Gastroesophageal sphincter (tissue), 3 donors: ENCODE results near the gene ZNF775.

Source experiments
- POLR2AphosphoS5 ChIP-seq: sonication (generic); formaldehyde crosslinking; IDR thresholded peaks from one replicate; pipeline ENCODE4 v1.6.1; 2017; ENCODE audit warnings: antibody characterized with exemption
- TF ChIP-seq, protein P1 (sequence below), 4 experiments: fragments of 200-600 bp in 2 of 4; fragments of 450-650 bp in 2 of 4; sonication (generic) in 1 of 4; IDR thresholded peaks; one replicate each; pipeline ENCODE4 v1.5.1; 2017 to 2019; ENCODE audit warnings: antibody characterized with exemption in 4 of 4, mild to moderate bottlenecking in 2 of 4, moderate library complexity in 2 of 4

DNA sequence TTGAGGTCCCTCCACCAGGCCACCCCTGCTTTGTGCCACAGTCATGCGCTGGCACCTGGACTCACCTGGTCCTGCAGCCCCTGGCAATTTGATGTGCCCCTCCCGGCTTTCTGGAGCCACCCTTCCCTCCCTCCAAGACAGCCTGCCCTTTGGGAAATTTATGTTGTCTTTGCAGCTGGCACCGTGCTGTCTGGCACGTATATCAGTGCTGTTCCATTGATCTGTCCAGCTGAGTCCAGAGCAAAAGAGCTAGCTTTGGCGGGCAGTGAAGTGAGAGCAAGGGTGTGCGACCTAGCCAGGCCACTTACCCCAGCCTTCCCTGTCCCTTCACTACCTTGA is 43.4 kb upstream of the ZNF775 start:
- TF ChIP-seq, protein P1, sequence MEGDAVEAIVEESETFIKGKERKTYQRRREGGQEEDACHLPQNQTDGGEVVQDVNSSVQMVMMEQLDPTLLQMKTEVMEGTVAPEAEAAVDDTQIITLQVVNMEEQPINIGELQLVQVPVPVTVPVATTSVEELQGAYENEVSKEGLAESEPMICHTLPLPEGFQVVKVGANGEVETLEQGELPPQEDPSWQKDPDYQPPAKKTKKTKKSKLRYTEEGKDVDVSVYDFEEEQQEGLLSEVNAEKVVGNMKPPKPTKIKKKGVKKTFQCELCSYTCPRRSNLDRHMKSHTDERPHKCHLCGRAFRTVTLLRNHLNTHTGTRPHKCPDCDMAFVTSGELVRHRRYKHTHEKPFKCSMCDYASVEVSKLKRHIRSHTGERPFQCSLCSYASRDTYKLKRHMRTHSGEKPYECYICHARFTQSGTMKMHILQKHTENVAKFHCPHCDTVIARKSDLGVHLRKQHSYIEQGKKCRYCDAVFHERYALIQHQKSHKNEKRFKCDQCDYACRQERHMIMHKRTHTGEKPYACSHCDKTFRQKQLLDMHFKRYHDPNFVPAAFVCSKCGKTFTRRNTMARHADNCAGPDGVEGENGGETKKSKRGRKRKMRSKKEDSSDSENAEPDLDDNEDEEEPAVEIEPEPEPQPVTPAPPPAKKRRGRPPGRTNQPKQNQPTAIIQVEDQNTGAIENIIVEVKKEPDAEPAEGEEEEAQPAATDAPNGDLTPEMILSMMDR (IDR thresholded peaks at IDR 0.05) = no peak
- no peak for TF ChIP-seq POLR2AphosphoS5
